GM21390 (cell line): ENCODE measurements around the gene TNF.
"Not testable (repeated sequence)": the region's sequence is repeated elsewhere in the genome, so short reads cannot be mapped to it uniquely, and the experiment has no call there.

Experiments used
- ATAC-seq: cut with Tn5 transposase; IDR thresholded peaks from one replicate; pipeline ENCODE4 v1.9.1; 2021; ENCODE audit not compliant: unreplicated experiment

The TNF gene

DNA sequence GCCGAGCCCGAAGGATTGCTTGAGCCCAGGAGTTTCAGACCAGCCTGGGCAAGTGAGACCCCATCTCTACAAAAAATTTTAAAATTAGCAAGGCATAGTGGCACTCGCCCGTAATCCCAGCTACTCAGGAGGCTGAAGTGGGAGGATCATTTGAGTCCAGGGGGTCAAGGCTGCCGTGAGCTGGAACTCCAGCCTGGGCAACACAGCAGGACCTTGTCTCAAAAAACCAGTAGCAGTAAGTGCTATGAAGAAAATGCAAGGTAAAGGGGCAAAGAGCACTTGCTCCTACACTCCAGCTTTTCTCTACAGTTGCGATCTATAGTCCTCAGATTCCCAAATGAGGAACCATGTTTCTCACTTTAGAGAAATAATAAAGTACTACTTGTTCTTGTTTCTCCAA is 31.7 kb upstream of the TNF start:
- ATAC-seq: no peak

DNA sequence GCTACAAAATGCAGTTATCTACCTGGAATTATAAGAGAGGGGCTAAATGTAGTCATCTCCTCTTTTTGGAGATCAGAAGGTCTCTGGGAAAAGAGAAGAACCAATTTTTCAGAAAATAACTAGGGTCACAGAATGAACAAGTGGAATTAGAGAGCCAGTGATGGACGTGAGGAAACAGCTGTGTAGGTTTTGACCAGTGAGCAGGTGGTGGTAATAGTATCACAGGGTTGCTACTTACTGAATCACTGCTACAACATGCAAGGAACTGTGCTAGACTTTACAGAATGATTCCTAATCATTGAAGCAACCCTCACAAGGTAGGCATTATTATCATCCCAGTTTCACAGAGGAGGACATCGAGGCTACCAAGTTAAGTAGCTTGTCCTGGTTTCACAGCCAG is 30.7 kb upstream of the TNF start:
- no peak for ATAC-seq

DNA sequence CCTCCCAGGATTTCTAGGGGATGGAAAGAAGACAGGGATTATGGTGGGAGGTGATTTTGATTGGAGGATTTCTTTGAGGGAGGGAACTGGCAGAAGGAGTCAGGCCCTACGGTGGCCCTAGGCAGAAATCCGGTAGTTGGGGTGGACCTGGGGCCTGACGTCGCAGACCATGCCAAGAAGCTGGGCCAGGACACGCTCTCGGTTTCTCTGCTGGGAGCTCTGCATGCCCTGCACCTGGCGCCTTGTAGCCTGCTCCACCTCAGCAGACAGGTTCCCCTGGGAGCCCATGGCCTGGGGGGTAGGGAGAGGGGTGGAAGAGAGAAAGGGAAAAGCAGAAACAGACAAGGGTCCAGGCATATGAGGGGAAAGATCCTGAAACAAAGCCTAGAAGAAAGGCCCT is 30.1 kb upstream of the TNF start:
- ATAC-seq: no peak

DNA sequence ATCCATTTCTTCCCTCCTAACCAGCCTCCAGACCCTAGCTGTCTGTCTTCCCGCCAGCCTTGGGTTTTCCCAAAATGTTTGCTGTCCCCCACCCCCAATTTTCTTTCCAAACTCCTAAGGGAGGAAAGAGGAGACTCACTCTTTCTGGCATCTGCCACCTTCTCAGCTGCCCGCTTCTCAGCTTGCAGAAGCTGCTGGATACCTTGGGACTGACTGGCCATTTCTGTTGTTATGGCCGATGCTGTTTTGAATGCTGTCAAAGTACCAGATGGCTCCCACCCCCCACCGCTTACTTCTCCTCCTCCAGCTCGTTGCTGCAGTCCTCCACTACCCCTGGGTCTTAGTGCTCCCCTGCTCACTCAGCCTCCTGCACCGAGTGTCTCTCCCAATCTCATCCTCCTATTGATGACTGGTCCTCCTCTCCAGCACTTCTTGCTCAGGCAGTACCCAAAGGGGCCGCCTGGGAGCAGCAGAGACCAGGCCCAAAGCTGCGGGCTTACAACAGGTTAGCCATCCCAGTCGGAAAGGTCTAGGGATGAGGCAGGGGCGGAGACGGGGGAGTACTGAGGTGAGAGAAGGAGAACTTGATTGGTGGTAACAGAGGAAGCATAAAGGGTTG is 28.9 kb upstream of the TNF start, which contains the start of gene ATP6V1G2:
Gene ATP6V1G2 (minus strand): TSS at position 270 of the 619 bp plus-strand sequence. CDS start 49 bp downstream, at position 221.
- peak; percentile 43 for ATAC-seq

DNA sequence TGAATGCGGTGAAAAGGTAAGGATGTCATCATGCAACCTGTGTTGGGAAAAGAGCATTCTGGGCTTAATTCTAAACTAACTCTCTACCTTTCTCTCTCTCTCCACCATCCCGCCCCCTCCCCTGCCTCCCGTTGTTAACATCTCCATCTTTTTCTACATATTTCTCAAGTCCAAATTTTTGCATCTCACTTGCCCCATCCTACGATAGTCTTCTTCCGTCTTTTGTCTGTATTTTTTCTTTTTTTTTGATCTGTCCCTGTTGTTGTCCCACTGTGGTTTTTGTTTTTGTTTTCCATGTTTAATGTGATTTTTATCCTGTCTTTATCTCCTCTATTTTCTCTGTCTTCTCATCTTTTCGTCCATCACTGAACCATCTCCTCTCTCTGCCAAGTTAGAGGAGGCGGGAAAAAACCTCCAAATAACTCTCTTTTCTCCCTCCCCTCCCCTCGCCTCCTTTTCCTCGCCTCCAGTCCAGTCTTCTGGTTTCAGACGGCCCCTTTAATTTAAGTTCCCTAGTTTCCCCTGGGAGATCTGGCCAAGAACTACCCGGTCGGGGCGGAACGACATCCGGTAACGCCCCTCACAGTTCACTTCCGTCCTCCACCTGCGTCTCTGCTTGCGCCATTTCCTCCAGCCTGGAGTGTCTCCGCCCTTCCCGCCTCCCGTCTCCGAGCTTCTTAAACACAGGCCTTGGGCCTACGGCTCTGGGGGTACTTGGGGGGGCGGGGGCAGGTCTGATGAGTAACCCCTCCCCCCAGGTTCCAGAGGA is 28.2 kb upstream of the TNF start, which contains the start of gene NFKBIL1:
Gene NFKBIL1 (plus strand): TSS at position 651 of the 769 bp plus-strand sequence. CDS start 87 bp downstream, at position 738.
- no peak for ATAC-seq

DNA sequence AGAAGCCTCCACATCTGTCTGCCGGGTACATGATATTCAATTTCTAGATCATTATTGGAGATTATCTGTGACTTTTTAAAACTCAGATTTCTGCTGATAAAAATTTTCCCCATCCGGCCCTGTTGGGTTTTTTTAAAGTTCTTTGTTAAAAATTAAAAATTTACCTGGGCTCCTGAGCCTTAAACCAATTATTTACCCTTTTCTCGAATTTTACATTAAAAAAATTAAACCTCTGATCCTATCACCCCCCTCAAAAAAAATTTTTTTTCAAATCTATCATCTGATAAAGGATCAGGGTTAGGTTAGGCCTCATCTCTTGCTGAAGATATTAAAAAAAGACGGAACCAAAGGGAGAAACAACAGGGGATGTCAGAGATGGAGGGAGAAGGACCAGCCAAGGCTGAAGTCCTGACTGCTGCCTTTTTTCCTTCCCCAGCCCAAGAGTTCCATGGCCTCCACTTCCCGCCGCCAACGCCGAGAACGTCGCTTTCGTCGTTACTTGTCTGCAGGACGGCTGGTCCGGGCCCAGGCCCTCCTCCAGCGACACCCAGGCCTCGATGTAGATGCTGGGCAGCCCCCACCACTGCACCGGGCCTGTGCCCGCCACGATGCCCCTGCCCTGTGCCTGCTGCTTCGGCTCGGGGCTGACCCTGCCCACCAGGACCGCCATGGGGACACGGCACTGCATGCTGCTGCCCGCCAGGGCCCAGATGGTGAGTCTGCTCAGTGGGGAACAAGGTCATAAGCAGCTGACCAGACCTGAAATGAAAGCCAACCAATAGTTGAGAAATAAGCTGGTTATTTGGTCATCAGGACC is 27.4 kb upstream of the TNF start:
- ATAC-seq: no peak

DNA sequence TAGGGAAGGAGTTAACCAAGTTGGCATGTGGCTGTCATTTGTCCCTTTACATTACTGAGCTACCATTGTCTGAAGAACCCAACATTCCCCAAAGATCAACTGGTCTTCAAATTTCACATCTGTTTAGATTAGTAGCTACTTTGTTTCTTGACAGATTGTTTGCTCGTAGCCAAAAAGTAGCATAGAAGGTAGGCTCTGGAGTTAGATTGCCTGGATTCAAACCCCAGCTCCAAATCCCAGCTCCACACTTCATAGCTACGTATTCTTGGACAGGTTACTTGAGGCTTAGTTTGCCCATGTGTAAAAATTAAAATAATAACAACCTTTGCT is 26.9 kb upstream of the TNF start:
- ATAC-seq: no peak

DNA sequence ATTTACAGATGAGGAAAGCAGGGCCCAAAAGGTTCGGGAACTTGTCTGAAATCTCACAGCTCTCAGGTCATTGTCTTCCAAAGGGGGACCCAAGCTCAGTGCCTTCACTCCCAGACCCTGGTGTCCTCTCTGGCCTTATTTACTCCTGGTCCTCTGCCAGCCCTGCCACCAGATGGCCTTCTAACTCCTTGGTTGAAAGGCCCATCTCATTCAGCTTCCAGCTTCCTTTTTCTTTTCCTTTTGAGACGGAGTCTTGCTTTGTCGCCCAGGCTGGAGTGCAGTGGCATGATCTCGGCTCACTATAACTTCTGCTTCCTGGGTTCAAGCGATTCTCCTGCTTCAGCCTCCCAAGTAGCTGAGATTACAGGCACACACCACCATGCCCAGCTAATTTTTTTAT is 24.0 kb upstream of the TNF start:
- not testable (repeated sequence) for ATAC-seq

DNA sequence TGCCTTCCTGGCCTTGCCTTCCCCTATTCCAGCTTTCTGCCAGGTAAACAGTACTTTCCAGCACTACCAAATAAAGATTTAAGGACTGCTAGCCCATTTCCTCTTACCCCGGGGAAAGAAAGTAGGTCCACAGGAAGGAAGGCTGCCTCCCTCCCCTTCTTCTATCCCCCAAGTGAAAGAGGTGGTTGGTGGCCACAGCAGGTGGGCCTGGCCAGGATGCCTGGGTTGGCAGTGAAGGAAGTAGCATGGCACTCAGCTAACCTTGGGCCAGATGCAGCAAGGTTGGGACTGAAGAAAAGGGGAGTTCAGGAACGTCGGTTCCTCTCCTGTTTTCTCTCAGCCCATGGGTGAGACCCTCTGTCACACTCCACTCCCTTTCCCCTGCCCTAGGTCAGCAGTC is 19.1 kb upstream of the TNF start:
- ATAC-seq: no peak

DNA sequence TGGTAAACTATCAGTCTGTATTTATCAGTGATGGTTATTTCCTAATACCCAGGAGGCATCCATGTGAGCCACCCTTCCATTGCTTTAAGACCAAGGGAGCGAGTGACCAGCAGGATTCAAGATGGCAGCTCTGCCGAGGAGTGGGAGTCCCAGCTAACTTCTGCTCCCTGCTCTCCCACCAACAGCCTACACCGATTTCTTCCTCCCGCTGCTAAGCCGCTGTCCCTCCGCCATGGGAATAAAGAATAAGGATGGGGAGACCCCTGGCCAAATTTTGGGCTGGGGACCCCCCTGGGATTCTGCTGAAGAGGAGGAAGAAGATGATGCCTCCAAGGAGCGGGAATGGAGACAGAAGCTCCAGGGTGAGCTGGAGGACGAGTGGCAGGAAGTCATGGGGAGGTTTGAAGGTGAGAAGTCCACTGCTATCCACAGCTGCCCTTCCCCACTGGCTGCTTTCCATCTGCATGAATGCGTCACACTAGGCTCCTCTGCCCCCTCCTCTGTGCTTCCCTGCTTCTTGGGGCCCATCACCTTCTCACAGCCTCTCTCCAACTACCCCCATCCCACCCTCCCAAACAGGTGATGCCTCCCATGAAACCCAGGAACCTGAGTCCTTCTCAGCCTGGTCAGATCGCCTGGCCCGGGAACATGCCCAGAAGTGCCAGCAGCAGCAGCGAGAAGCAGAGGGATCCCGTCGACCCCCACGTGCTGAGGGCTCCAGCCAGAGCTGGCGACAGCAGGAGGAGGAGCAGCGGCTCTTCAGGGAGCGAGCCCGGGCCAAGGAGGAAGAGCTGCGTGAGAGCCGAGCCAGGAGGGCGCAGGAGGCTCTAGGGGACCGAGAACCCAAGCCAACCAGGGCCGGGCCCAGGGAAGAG is 17.7 kb upstream of the TNF start:
- no peak for ATAC-seq

DNA sequence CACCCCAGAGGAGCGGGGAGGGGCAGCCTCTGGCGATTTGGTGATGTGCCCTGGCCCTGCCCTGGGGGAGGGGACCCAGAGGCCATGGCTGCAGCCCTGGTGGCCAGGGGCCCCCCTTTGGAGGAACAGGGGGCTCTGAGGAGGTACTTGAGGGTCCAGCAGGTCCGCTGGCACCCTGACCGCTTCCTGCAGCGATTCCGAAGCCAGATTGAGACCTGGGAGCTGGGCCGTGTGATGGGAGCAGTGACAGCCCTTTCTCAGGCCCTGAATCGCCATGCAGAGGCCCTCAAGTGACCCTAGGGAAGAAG is 17.1 kb upstream of the TNF start:
- ATAC-seq: no peak

DNA sequence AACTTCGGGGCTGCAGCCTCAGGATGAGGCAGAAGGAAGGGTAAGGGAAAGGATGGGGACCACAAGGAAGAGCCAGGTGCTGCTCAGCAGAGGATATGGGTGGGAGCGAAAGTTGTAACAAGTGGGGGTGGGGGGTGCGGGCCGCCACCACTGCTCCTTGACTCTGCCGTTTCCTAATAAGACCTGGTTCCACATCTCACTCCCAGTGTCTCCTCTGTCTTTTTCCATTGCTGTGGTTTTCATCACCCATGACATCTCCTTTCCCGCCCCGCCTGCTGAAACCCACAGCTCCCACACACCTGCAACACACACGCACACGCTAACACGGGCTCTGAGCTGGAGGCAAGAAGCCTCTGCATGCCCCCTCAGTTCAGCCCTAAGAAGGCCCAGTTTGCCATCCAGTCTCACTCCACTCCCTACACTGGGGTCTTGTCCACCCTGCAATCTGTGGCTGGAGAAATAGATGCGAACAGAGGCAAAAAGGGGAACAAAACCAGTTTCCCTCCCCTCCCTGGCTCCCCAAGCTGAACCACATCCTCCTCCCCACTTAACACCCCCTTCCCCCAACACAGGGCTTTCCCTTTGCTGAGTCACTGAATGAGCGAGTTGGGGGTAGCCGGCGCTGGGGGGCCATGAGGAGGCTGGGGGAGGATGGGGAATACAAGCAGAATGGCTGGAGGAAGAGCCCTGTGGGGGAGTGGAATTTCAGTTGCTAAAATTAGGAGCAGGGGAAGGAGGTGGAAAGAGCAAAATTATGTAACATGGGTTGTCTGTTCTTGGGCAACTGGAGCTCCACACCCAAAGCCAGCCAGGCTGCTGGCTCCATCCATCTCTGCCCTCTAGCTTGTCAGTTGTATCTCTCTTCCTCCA is 16.5 kb upstream of the TNF start:
- no peak for ATAC-seq

DNA sequence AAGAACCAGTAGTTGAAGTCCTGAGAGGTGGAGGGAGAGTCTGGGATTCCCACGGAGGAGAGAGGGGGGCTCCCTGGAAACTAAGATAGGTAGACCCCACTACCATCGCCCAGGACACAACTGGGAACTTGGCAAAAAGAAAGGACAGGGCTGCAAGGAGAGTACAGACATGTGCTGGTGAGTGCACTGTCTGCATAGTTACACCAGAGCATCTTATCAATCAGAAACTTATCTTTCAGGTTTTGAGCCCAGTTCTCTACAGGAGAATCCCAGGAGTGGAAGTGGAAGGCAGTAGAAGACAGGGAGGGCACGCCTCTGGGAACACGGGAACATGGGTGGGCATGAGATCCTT is 15.8 kb upstream of the TNF start:
- ATAC-seq: no peak

DNA sequence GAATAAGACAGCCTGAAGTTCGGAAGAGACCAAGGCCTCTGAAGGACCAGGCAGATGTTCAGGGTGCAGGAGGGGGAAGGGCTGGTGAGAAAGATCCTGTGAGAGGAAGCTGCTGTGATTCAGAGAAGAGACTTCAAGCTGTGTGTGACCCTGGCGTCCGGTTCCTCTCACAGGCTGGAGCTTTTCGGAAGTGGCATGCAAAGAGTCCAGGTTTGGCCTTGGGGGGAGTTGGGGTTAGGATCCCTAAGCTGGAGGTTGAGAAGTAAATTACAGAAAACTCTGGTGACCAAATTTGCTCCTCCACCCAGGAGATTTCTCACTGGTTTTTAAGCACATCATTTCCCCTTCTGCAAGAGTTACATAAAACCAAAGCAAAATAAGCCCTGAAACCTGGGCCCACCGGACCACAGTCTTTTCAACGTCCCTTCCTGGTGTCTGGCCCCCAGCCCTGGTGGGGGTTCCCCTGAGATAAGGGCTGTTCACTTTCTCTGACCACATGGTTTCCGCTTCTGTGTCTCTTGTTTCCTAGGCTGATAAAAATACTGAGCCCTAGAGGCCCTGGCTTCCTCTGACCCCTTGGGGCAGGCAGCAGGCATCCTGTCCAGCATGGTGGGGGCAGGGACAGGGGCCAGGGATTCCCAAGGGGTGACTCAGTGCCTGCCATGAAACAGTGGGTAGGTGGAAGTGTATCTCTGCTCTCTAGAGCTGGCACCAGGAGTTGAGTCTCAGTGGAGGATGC is 15.2 kb upstream of the TNF start:
- peak; percentile 48 for ATAC-seq

DNA sequence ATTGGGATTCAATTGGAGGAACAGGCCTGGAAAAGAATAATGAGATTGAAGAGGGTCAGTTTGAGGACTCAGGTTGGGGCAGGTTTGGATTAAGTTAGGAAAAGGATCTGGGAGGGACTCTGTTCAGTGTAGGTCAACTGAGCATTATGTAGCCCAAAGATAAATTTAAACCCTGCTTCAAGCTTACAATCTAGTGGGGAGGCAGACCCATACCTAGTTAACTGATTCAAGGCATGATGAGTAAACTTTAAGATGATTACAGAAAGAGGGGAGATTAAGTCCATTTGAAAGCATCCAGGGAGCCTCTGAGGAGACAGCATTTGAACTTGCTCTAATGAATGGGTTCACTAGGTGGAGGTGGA is 14.7 kb upstream of the TNF start:
- ATAC-seq: no peak

DNA sequence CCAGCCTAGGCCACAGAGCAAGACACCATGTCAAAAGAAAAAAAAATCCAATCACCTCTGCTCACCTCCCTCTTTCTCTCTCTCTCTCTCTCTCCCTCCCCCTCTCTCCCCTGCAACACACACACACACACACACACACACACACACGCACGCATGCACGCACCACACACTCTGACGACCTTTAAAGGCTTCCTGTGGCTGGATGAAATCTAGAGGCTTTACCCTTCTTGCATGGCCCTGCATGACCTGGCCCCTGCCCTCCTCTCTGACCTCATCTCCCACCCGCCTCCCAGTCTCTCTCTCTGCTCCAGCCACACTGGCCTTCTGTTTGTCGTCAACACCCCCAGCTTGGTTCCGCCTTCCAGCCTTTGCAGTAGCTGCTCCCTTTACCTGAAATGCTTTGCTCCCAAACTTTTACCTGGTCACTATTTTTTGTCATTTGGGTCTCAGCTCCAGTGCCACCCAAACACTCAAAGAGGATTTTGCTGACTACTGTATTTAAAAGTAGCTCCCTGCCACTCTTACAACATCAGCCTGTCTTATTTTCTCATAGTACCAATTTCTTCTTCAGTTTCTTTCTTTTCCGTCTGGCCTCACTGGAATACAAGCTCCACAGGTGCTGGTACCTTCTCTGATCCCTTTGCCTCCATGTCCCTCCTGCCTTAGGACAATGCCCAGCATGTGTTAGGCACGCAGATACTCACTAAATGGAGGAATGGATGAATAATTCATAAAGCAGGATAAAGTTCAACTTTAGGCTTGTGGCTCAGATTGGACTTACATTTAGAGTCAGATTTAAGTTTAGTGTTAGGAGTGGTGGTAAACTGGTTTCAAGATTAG is 7.6 kb upstream of the TNF start:
- no peak for ATAC-seq

DNA sequence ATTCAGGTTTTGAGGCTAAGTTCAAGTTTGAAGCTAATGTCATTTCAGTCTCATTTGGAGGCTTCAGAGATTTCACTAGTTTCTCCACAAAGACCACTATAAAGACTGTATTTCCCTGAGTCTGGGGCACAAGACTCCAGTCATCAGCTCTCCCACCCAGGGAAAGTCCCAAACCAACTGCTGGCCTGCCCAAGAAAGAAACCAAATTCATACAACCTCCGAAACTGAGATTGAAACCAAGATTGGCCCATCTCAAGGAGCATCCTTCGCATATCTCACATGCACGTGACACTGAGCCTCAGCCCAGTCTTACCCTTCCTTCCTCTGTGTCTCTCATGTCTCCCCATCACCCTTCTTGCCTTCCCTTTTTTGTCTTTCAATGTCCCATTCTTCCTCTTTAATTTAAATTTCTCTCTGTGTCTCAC is 6.8 kb upstream of the TNF start:
- peak; percentile 56 for ATAC-seq

DNA sequence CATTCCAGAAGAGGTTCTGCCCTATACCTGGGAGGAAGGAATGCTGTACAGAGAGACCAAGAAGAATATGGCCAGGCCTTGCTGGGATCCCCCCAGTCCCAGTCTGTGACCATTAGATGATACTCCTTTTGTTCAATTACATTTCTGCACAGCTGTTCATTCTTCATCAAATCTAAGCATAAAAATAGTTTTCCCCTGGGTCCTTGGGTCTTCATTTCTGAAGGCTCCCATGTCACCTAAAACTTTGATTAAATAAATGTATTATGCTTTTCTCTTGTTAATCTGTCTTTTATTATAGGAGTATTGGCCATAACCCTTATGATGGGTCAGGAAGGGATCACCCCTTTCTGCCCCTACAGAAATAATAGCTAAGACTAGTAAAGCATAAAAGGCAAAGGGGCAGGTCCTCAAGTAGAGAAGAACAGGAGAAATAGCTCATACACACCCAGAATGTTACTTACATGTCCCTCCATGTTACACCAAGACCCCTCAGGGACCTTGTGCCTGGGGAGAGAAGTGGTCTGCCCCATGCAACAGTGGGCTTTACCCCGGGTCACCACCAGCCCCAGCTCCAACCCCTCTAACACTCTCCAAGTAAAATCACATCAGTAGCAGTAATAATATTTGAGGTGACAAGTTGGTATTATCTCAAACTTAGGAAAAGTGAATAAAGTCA is 5.4 kb upstream of the TNF start:
- no peak for ATAC-seq
